ENCODE measurements around the gene BNIP3. TPM values are rescaled to one million over a fixed set of nuclear protein-coding genes. Genes with fewer than 3 reads are reported as not detected.
A peak's percentile ranks its signal among the peaks of the same experiment; 100 is the strongest.

Gene BNIP3
- total RNA-seq, 4 donors from 2014 or later = 17.1 to 122 (median 31.6) TPM

- Histone ChIP-seq H3K9me3 (no peaks in the 10 kb centered on the region), H3K27me3 (no peaks in the 10 kb centered on the region), H3K4me1 (no peaks in the 10 kb centered on the region), H3K36me3 (no peaks in the 10 kb centered on the region), H3K4me3 (no peak overlapping the region), H3K27ac (no peak overlapping the region)
- no peak for DNase-seq
- intact Hi-C loops (cut with DNase I; ENCODE audit: low total_unique reads) = no loop called here
- TF ChIP-seq POLR2A (IDR thresholded peaks at IDR 0.05) = no peak
- TF ChIP-seq CTCF (IDR thresholded peaks at IDR 0.05) = no peak
Measured at GRCh38 chr10:131947631-131948347, 33.9 kb downstream of the BNIP3 start.

- intact Hi-C loops (cut with DNase I; ENCODE audit: low total_unique reads) = no loop called here
- TF ChIP-seq CTCF (IDR thresholded peaks at IDR 0.05) (no peak), POLR2A (IDR thresholded peaks at IDR 0.05) (no peak)
- no peak overlapping the region for H3K4me3 ChIP-seq
- no peaks in the 10 kb centered on the region for H3K9me3 ChIP-seq
- H3K36me3 ChIP-seq = no peaks in the 10 kb centered on the region
- H3K4me1 ChIP-seq = no peaks in the 10 kb centered on the region
- H3K27ac ChIP-seq = no peak overlapping the region
- no peak for DNase-seq
- no peaks in the 10 kb centered on the region for H3K27me3 ChIP-seq
Measured at GRCh38 chr10:131946880-131947279, 34.8 kb downstream of the BNIP3 start.

GRCh38 chr10:131946321-131946751 lies 35.4 kb downstream of the BNIP3 start:
- Histone ChIP-seq H3K27ac (peak overlapping the region in 1 of 2 donors; percentile 22), H3K4me3 (no peak overlapping the region)

GRCh38 chr10:131944976-131945695 lies 36.6 kb downstream of the BNIP3 start:
- no peak overlapping the region for H3K4me3 ChIP-seq

More at GRCh38 chr10:131946321-131946751, 35.4 kb downstream of the BNIP3 start:
- Histone ChIP-seq H3K4me1 (no peaks in the 10 kb centered on the region), H3K36me3 (no peaks in the 10 kb centered on the region), H3K9me3 (no peaks in the 10 kb centered on the region), H3K27me3 (no peaks in the 10 kb centered on the region)
- TF ChIP-seq CTCF (IDR thresholded peaks at IDR 0.05) = no peak
- TF ChIP-seq POLR2A (IDR thresholded peaks at IDR 0.05) = no peak
- intact Hi-C loops (cut with DNase I; ENCODE audit: low total_unique reads) = no loop called here
- DNase-seq = no peak

More at GRCh38 chr10:131944976-131945695, 36.6 kb downstream of the BNIP3 start:
- H3K27me3 ChIP-seq = no peaks in the 10 kb centered on the region
- intact Hi-C loops (cut with DNase I; ENCODE audit: low total_unique reads) = no loop called here
- DNase-seq = no peak
- no peaks in the 10 kb centered on the region for H3K9me3 ChIP-seq
- no peaks in the 10 kb centered on the region for H3K4me1 ChIP-seq
- TF ChIP-seq POLR2A (IDR thresholded peaks at IDR 0.05) (no peak), CTCF (IDR thresholded peaks at IDR 0.05) (no peak)
- H3K27ac ChIP-seq = no peak overlapping the region
- no peaks in the 10 kb centered on the region for H3K36me3 ChIP-seq

All from uterus (tissue), 4 donors.